ENCODE measurements around the gene LRRTM4.

The LRRTM4 gene

DNA sequence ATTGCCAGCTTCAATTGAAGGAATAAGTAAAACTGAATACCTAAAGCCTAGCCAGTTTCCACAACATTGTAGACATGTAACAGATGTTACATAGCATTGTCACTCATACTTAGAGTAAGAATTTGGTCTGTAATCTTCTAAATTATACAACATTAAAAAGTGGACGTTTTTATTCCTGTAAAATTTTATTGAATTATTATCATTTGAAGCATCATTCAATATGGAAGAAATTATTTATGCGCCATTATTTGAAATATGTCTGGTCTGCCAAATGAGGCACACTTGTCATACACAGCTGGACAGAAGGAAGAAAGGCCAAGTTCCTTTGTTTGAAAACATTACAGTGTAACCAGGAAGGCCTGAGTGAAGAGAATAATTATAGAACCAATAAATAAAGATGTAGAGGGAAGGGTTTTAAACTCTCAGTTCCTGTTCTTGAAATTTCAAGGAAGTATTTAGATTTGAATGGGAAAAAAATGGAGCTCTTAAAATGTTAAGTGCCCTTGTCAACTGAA lies 575.5 kb downstream of the LRRTM4 start:
- DNase-seq (ENCODE audit: low read depth), result no peak
- H3K4me3 ChIP-seq (ENCODE audit: low read length), result no peak overlapping the region
- TF ChIP-seq, protein P1, sequence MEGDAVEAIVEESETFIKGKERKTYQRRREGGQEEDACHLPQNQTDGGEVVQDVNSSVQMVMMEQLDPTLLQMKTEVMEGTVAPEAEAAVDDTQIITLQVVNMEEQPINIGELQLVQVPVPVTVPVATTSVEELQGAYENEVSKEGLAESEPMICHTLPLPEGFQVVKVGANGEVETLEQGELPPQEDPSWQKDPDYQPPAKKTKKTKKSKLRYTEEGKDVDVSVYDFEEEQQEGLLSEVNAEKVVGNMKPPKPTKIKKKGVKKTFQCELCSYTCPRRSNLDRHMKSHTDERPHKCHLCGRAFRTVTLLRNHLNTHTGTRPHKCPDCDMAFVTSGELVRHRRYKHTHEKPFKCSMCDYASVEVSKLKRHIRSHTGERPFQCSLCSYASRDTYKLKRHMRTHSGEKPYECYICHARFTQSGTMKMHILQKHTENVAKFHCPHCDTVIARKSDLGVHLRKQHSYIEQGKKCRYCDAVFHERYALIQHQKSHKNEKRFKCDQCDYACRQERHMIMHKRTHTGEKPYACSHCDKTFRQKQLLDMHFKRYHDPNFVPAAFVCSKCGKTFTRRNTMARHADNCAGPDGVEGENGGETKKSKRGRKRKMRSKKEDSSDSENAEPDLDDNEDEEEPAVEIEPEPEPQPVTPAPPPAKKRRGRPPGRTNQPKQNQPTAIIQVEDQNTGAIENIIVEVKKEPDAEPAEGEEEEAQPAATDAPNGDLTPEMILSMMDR (IDR thresholded peaks at IDR 0.05; ENCODE audit: insufficient read depth, low read depth, low read length, missing control alignments), result no peak

DNA sequence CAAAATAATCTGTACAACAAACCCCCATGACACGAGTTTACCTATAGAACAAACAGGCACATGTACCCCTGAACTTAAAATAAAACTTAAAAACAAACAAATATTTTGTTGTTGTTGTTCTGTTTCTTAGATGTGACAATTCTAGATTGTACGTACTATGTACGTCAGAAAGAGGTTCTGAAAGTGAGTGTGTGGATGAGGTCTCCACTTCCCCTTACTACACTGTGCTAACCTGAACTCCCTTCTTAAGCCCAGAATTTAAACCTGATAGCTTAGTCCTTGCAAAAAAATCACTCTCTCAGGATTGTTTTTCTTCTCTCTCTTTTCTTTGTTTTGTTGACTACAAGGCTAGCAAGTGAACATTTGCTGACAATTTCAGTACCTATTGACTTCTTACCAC lies 581.6 kb downstream of the LRRTM4 start:
- H3K4me3 ChIP-seq (ENCODE audit: low read length), result no peak overlapping the region
- DNase-seq (ENCODE audit: low read depth), result no peak

DNA sequence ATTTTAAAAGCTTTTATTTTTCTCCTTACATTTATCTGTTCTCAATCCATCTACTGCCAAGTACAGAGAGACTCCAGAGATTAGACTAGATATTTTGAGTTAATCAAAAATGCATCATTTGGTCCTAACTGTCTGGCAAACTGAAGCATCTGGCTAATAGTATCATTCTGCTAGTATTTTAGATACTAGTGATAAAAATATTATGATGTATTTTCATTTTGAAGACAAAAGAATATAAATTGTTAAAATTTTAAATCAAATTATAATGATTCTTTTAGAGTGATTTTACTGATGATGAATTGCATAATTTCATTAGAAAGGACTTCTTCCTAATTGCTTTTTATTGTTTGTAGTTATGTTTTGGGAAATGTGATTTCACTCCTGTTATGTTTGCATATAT lies 584.0 kb downstream of the LRRTM4 start:
- no peak for DNase-seq (ENCODE audit: low read depth)
- H3K4me3 ChIP-seq (ENCODE audit: low read length), result no peak overlapping the region
- TF ChIP-seq, protein P1 (IDR thresholded peaks at IDR 0.05; ENCODE audit: insufficient read depth, low read depth, low read length, missing control alignments), result no peak

More for the DNA sequence above, 581.6 kb downstream of the LRRTM4 start:
- TF ChIP-seq, protein P1 (IDR thresholded peaks at IDR 0.05; ENCODE audit: insufficient read depth, low read depth, low read length, missing control alignments), result no peak

- no peak for DNase-seq (ENCODE audit: low read depth)
- TF ChIP-seq, protein P1 (IDR thresholded peaks at IDR 0.05; ENCODE audit: insufficient read depth, low read depth, low read length, missing control alignments), result no peak
- no peak overlapping the region for H3K4me3 ChIP-seq (ENCODE audit: low read length)
Observed at GRCh38 chr2:76932550-76932949, 589.6 kb downstream of the LRRTM4 start.

DNA sequence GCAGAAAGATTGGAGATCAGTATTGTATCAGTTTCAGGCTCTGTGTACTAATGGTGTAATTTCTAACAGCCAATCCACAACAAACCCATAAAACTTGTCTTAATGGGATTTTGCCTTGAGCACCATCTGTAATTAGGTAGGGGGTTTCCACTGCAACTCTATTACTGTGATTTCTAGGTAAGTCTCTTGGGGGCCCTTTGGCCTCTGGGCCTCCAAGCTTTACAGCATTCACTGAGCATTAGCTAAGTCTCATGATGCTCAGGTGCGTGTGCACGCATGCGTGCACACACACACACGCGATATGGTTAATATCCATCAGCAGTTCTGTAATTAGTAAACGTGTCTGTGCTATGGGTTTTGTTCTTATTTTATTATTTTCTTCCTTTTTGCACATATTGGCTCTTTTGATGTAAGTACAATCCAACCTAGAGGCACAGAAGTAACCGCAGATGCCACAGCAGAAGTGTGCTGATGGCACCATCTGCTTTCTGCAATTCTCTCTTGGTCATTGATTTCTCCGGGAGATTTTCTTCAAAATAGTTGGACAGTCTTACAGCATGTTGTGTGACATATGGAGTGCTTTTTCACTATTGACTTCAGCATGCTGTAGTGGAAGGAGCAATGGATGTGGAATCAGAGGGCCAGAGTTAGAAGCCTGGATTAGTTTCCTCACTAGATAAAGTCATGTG lies 592.0 kb downstream of the LRRTM4 start:
- H3K4me3 ChIP-seq (ENCODE audit: low read length), result no peak overlapping the region

DNA sequence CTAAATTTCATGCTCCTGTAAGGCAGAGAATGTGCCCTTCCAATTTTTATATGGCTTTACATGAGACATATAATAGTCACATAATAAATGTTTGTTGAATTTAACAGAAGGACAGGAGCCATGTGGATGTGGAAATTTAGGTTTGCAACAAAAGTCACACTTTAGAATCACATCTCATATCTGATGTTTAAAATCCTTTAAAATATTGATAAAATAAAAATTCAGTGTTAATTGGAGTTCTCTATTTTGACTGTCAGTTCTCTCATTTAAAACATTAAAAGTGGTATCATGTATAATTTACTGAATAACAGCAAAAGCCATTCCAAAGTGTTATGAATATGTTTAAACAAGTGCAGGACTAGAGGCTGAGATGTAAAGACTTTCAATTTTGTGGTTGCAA lies 594.1 kb downstream of the LRRTM4 start:
- DNase-seq (ENCODE audit: low read depth), result no peak
- TF ChIP-seq, protein P1 (IDR thresholded peaks at IDR 0.05; ENCODE audit: insufficient read depth, low read depth, low read length, missing control alignments), result no peak
- H3K4me3 ChIP-seq (ENCODE audit: low read length), result no peak overlapping the region

More for the DNA sequence above, 592.0 kb downstream of the LRRTM4 start:
- no peak for DNase-seq (ENCODE audit: low read depth)
- TF ChIP-seq, protein P1 (IDR thresholded peaks at IDR 0.05; ENCODE audit: insufficient read depth, low read depth, low read length, missing control alignments), result no peak

DNA sequence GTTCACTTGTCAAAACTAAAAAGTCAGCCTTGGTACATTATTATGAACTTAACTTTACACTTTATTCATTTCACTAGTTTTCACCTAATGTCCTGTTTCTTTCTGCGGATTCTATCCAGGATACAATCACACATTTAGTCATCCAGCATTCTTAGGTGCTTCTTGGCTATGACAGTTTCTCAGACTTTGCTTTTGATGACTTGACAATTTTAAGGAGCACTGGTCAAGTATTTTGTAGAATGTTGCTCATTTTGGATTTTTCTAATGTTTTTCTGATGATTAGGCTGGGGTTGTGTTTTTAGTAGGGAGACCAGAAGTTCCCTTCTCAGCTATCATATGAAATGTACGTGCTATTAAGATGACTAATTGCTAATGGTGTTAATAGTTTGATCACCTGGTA lies 601.2 kb downstream of the LRRTM4 start:
- DNase-seq (ENCODE audit: low read depth), result no peak
- TF ChIP-seq, protein P1 (IDR thresholded peaks at IDR 0.05; ENCODE audit: insufficient read depth, low read depth, low read length, missing control alignments), result no peak
- no peak overlapping the region for H3K4me3 ChIP-seq (ENCODE audit: low read length)

Data from epithelial cell of esophagus (primary cell).